SK-N-SH (cell line): ENCODE results near the gene TBC1D20.

Experiments
- EZH2phosphoT487 ChIP-seq: fragments of 200-600 bp; sonication (generic); IDR thresholded peaks from 2 replicates; pipeline ENCODE4 v1.6.1; 2017; ENCODE audit warnings: low read depth, mixed run types, mild to moderate bottlenecking, antibody characterized with exemption, moderate library complexity, borderline replicate concordance
- GATA2 ChIP-seq: sonication (generic); formaldehyde crosslinking; IDR thresholded peaks from 2 replicates; pipeline ENCODE4 v1.5.0; 2020; ENCODE audit warnings: mild to moderate bottlenecking, missing genetic modification reagents
- MXI1 ChIP-seq: IDR thresholded peaks from 2 replicates; pipeline ENCODE4 v1.6.1; 2012; ENCODE audit warnings: mild to moderate bottlenecking, low read depth, low read length, improper control_type of control experiment
- NFIC ChIP-seq: IDR thresholded peaks from 2 replicates; pipeline ENCODE4 v1.4.0; 2012; ENCODE audit warnings: borderline replicate concordance
- POLR2AphosphoS5 ChIP-seq: IDR thresholded peaks from 2 replicates; pipeline ENCODE4 v1.6.1; 2012; ENCODE audit warnings: low read depth, low read length
- RAD21 ChIP-seq: IDR thresholded peaks from 2 replicates; pipeline ENCODE4 v1.6.1; 2012; ENCODE audit warnings: mild to moderate bottlenecking, low read length
- RFX5 ChIP-seq: IDR thresholded peaks from 2 replicates; pipeline ENCODE4 v1.6.1; 2012; ENCODE audit warnings: mild to moderate bottlenecking, improper control_type of control experiment, low read length
- SMC3 ChIP-seq: IDR thresholded peaks from 2 replicates; pipeline ENCODE4 v1.6.1; 2012; ENCODE audit warnings: low read depth, low read length, improper control_type of control experiment
- TF ChIP-seq, protein P1 (sequence below): fragments of 200-600 bp; sonication (generic); IDR thresholded peaks from 2 replicates; pipeline ENCODE4 v1.6.1; 2017; ENCODE audit warnings: antibody characterized with exemption, mild to moderate bottlenecking, moderate library complexity
- TF ChIP-seq, protein P2 (sequence below): IDR thresholded peaks from 2 replicates; pipeline ENCODE4; 2012
- TF ChIP-seq, protein P3 (sequence below): IDR thresholded peaks from 2 replicates; pipeline ENCODE4 v1.6.1; 2012; ENCODE audit warnings: mild to moderate bottlenecking, low read depth, low read length, moderate library complexity

DNA sequence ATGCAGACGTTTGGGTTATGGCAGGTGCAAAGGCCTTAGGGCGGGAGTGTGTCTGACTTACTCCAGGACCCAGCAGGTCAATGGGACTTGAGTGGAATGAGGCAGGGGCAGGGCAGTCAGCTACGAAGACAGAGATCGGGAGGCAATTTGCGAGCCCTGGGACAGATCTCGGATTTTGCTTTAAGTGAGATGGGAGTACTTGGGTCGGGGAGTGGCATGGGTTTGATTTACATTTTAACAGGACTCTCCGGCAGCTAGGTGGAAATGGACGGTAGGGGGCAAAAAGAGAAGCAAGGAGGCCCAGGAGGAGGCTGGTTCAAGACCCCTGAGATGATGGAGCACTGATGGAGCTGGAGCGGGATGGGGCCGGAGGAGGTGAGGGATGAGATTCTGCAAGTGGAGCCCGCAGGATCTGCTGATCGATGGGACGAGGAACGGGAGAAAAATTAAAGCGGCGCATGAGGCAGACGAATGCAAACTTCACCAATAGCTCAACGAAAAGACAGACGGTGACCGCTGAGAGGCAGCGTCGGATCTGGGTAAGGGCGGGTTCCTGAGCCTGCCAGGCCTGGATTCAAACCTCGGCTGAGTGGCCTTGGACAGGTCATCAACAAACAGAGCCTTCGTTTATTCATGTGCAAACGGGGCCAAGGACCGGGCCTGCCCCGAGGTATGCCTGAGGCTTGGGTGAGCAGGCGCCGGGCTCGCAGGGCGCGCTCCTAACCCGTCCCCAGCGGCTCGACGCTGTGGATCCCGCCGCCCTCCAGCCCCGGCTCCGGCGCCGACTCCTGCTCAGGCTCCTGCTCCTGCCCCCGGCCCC is 55.0 kb downstream of the TBC1D20 start:
- TF ChIP-seq RAD21 (peak; percentile 25; the same call in 1 of the 2 replicates), GATA2 (no peak), RFX5 (no peak), POLR2AphosphoS5 (peak; percentile 73), SMC3 (no peak), MXI1 (no peak; the same call in 1 of the 2 replicates), EZH2phosphoT487 (no peak), NFIC (no peak)
- TF ChIP-seq, protein P1, sequence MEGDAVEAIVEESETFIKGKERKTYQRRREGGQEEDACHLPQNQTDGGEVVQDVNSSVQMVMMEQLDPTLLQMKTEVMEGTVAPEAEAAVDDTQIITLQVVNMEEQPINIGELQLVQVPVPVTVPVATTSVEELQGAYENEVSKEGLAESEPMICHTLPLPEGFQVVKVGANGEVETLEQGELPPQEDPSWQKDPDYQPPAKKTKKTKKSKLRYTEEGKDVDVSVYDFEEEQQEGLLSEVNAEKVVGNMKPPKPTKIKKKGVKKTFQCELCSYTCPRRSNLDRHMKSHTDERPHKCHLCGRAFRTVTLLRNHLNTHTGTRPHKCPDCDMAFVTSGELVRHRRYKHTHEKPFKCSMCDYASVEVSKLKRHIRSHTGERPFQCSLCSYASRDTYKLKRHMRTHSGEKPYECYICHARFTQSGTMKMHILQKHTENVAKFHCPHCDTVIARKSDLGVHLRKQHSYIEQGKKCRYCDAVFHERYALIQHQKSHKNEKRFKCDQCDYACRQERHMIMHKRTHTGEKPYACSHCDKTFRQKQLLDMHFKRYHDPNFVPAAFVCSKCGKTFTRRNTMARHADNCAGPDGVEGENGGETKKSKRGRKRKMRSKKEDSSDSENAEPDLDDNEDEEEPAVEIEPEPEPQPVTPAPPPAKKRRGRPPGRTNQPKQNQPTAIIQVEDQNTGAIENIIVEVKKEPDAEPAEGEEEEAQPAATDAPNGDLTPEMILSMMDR: peak; percentile 43
- TF ChIP-seq, protein P2, sequence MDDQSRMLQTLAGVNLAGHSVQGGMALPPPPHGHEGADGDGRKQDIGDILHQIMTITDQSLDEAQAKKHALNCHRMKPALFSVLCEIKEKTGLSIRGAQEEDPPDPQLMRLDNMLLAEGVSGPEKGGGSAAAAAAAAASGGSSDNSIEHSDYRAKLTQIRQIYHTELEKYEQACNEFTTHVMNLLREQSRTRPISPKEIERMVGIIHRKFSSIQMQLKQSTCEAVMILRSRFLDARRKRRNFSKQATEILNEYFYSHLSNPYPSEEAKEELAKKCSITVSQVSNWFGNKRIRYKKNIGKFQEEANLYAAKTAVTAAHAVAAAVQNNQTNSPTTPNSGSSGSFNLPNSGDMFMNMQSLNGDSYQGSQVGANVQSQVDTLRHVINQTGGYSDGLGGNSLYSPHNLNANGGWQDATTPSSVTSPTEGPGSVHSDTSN: no peak
- TF ChIP-seq, protein P3, sequence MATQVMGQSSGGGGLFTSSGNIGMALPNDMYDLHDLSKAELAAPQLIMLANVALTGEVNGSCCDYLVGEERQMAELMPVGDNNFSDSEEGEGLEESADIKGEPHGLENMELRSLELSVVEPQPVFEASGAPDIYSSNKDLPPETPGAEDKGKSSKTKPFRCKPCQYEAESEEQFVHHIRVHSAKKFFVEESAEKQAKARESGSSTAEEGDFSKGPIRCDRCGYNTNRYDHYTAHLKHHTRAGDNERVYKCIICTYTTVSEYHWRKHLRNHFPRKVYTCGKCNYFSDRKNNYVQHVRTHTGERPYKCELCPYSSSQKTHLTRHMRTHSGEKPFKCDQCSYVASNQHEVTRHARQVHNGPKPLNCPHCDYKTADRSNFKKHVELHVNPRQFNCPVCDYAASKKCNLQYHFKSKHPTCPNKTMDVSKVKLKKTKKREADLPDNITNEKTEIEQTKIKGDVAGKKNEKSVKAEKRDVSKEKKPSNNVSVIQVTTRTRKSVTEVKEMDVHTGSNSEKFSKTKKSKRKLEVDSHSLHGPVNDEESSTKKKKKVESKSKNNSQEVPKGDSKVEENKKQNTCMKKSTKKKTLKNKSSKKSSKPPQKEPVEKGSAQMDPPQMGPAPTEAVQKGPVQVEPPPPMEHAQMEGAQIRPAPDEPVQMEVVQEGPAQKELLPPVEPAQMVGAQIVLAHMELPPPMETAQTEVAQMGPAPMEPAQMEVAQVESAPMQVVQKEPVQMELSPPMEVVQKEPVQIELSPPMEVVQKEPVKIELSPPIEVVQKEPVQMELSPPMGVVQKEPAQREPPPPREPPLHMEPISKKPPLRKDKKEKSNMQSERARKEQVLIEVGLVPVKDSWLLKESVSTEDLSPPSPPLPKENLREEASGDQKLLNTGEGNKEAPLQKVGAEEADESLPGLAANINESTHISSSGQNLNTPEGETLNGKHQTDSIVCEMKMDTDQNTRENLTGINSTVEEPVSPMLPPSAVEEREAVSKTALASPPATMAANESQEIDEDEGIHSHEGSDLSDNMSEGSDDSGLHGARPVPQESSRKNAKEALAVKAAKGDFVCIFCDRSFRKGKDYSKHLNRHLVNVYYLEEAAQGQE: no peak
